Stimulated activated CD4-positive, alpha-beta T cell treated with anti-CD3 and anti-CD28 coated beads, Interleukin-1b, Interleukin-23, amount 100 ng/mL, for 24 hours (primary cell): Measurements from ENCODE around the gene AMACR.

Experiments used
- DNase-seq, 4 experiments: peaks; one replicate each; pipeline ENCODE4 v3.0.0-alpha.2; 2020; ENCODE audit warnings: low read depth in 4 of 4, low spot score in 1 of 4

The AMACR gene

GRCh38 chr5:34007621-34008600, at the start of gene AMACR:
TSS of gene AMACR (minus strand) at chr5:34008050. CDS start at chr5:34008019, 31 bp downstream.
- DNase-seq: peak; percentile 41 to 85 (median 80)

- DNase-seq: no peak
Measured at GRCh38 chr5:34057569-34057968, 49.7 kb upstream of the AMACR start.

DNA sequence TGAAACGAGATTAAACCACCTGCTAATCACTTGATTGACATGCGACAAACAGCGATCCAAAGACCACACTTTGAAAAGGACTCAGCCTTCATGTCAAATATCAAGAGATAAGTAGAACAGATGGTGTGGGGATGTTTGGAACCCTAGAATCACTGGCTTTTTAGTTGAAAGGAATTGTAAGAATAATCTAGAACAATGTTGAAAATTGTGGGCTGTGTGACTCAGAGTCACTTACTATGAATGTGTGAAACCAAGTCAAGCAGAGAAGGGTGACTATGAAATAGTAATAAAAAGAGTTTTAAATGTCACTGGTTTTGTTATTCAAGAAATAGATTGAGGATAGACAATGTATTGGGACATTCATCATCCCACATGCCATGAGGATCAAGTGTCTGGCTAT, 49.3 kb upstream of the AMACR start:
- DNase-seq: no peak

- no peak for DNase-seq
Measured at GRCh38 chr5:34055667-34056066, 47.8 kb upstream of the AMACR start.

DNA sequence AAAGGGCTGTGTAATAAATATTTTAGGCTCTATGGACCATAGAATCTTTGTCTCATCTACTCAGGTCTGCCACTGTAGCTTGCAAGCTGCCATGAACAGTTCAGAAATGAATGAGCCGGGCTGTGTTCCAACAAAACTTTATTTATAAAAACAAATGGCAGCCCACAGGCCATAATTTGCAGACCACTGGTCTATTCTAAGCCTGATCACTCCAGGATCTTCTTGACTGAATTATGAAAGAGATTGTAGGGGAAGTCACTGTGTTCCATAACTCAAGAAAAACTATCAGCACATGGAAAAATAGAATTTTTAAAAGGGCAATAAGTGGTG, 46.5 kb upstream of the AMACR start:
- no peak for DNase-seq

DNA sequence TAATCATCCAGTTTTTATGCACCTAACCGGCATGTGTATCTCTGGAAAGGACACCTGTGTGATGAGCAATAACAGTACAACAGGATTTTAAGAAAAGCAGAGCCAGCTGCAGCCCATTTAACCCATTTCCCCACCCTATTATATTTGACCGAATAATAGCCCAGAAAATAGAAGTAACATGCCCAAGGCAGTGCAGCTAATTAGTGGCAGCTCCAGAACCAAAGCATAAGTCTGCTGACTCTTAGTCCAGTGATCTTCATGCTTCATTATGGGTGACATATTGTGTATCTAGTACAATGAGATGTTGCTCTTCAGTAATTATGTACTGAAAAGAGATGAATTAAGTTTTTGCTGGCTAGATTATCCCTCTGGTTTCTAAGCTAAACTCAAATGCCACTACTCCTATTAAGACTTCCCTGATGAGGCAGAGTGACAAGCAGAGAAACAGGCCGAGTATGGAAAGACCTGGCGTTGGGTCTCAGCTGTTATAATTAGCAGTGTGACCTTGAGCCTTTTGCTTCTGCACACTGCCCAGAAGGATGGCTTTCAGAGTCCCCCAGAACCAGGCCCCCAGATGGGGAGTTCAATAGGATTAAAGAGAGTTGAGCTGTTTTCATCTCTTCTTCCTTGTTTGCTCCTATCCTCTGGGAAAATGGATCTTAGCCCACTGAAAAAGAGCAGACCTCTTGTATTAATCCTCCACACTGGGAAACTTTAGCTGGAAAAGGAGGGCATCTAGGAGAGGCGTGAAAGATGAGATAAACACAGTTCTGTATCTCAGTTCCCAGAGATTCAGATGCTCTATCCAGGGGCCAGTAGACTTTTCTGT, 45.9 kb upstream of the AMACR start:
- DNase-seq: no peak

- DNase-seq: no peak
Measured at GRCh38 chr5:34053133-34053532, 45.3 kb upstream of the AMACR start.

DNA sequence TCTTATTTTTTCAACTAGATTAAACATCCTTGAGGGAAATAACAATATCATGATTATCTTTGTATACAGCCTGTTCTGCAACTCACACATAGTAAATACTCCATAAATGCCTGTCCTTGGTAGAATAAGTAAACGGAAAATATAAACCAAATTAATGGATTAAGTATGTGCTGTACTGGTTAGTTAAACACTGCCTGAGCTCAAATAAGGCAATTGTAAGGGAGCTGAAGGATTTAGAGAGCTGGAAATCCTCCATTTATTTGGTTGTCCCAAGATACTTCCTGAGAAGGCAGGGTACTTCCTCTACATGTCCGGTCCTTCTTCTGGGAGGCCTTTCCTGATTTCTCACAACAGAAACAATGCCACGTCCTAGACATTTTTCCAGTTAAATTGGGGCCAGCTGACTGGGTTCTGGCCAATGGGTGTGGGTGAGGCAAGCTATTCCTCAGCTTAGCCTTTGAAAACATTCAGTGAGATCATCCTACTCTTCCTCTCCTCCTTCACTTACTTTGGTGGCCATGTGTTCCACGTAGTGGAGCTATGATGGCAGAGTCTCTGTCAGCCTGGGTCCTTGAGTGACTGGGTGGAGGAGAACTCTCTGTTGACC, 43.6 kb upstream of the AMACR start:
- no peak for DNase-seq

DNA sequence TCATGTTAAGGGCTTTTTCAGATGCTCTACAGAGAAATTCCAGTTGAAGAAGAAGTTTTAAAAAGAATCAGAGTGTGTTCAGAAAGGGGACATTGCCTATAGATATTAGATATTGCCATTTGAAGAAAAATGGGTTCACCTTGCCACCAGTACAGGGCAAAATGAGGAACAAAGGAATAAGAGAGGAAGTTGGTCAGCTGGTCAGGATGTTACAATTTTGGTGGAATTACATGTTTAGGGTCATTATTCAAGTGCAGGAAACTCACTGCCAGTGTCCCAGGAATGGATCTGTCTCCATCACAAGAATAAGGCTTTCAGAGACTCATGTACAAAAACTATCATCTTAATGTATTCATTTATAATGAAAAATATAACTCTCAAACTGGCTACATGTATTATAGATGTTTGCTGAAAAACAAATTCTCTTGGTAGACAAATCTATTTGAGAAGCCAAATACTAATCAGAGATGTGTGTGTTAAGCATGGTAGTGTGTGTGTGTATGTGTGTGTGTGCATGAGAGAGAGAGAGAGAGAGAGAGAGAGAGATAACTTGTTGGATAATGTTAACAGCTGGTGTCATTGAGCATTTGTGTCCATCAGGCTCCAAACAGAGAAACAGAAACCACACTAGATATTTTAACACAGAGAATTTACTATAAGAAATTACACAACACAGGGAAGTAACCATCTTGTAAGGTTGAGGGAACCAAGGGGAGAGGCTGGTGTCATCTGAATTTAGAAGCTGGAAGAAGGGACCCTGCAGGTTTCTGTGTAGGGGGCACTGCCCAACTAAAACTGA, 40.1 kb upstream of the AMACR start:
- DNase-seq: no peak

- DNase-seq: no peak
Measured at GRCh38 chr5:34047143-34047542, 39.3 kb upstream of the AMACR start.

DNA sequence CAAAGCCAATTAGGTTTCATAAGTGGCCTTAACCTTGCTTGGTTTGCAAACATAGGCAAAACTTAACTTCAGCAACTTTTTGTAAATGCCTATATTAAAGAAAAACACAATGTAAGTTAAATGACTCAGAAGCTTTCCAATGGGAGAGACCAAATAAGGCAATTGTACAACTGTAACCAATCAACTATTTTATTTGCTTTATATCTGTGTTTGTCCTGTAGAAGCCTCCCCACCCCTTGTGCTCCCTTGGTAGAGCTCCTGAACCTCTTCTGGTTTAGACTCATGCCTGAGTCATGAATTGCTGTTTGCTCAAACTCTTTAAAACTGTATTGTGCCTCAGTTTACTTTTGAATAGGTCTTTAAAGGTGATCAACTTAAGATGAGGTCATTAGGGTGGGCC, 38.1 kb upstream of the AMACR start:
- no peak for DNase-seq

DNA sequence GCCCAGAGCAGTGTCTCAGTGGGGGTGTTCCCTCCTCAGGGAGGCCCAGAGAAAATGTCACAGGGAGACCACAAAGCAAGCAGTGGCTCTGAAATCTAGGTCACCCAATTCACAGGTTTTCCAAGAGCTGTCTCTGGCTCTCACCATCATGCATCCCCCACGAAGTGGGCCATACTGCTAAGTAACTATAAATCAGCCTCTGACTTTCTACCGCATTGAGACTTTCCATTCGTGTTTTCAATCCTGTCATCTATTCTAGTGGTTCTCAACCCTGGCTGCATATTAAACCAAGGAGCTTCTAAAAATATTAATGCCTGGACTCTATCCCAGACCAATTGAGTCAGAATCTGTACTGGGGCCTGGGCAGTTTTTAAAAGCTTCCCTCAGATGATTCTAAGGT, 37.2 kb upstream of the AMACR start:
- no peak for DNase-seq

DNA sequence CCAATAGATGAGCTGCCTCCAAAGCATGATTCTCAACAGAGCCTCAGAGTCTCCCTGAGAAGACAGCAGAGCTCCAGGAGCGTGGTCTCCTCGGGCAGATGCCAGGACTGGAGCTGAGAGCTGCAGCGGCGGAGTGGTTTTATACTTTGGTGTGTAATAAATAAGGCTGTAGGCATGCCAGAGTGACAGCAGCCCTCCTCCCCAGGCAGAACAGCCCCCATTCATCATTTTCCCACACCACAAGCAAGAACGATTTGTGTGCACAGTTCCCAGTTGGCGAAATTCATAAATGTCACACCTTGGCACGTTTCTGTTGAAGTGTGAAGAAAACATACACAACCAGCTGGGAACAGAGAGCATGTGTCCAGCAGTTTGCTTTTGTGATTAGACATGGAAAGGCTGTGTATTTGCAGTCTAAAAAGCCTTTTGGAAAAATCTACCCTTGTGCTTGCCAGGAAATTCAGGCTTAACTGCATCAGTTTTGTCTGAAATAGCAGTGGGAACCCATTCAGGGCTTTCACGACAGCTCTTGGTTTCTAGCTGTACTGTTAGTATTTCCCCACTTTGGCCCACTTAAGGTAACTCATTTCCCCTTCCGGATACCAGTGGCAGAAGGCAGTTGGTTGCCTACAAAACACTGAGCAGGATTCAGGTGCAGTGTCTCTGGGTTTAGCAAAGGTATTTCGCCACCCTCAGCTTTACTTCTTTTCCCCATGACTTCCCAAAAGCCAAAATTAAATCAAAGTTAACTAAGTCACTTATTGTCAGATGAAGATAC, 35.4 kb upstream of the AMACR start, which contains the start of gene C1QTNF3:
Gene C1QTNF3 (minus strand): TSS at position 115 of the 778 bp plus-strand sequence. CDS start 88 bp downstream, at position 27.
- DNase-seq: no peak

DNA sequence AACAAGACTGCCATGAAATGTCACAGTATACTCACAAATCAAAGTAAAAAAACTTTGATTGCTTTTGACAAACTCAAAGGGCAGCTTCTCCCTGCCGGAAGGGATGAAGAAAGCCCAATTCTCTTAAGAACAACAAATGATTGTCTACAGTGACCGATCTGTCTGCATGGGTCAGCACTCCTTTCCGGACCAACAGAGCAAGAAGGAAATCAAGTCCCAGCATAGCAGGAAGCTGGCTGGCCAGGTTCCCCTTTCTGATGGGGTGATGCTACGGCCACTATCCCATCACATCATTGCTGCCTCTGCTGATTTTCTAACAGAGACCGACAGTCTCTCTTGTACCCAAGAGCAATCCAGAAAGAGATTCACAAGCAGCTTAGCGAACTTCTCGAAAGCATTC, 34.5 kb upstream of the AMACR start:
- DNase-seq: no peak

- DNase-seq: no peak
Measured at GRCh38 chr5:34041247-34041972, 33.6 kb upstream of the AMACR start.

- no peak for DNase-seq
Measured at GRCh38 chr5:34040472-34040871, 32.6 kb upstream of the AMACR start.

- DNase-seq: no peak
Measured at GRCh38 chr5:34039398-34040157, 31.7 kb upstream of the AMACR start.

DNA sequence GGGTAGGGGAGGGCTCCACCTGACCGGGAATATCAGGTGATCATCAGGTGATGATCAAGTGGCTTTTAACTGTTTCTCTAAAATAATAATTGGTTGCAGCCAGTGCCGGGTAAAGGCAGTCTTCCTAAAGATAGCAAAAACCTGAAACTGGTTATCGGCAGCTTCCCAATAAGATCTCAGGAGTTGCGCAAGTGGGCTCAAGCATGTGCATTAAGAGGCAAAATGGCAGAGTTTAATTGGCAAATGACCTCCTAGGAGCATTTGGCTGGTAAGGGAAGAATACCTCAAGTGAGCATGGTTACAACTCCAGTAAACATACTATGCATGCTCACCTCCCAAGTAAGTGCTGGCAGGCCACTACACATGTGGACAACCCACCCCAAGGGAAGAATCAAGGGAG, 31.0 kb upstream of the AMACR start:
- DNase-seq: no peak

GRCh38 chr5:34038390-34038789, 30.5 kb upstream of the AMACR start:
- no peak for DNase-seq
